ENCODE results near the gene ATP2C2.

DNA sequence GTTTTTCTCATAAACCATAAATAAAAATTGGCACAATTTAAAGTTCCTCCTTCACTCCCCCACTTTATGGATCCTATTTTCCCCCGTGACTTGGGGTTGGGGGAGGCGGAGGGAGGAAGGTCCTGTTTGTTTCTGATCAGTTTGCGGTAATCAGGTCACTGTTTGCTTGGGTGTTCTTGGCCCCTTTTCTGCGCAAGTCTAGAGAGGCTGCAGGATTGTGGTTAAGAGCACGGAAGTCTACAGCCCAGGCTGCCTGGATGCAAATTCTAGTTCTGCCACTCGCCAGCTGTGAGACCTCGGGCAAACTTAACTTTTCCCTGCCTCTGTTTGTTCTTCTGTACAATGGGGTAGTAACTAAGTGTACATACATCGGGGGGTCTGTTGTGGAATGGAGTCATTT lies 12.1 kb downstream of the ATP2C2 start:
- no peak for TF ChIP-seq POLR2A (IDR thresholded peaks at IDR 0.05)
- TF ChIP-seq, protein P1, sequence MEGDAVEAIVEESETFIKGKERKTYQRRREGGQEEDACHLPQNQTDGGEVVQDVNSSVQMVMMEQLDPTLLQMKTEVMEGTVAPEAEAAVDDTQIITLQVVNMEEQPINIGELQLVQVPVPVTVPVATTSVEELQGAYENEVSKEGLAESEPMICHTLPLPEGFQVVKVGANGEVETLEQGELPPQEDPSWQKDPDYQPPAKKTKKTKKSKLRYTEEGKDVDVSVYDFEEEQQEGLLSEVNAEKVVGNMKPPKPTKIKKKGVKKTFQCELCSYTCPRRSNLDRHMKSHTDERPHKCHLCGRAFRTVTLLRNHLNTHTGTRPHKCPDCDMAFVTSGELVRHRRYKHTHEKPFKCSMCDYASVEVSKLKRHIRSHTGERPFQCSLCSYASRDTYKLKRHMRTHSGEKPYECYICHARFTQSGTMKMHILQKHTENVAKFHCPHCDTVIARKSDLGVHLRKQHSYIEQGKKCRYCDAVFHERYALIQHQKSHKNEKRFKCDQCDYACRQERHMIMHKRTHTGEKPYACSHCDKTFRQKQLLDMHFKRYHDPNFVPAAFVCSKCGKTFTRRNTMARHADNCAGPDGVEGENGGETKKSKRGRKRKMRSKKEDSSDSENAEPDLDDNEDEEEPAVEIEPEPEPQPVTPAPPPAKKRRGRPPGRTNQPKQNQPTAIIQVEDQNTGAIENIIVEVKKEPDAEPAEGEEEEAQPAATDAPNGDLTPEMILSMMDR (IDR thresholded peaks at IDR 0.05): no peak
